GM19043 (cell line): ENCODE results near the gene COX6B2.
"Not testable (repeated sequence)": the region's sequence is repeated elsewhere in the genome, so short reads cannot be mapped to it uniquely, and the experiment has no call there.

Experiments used
- ATAC-seq: cut with Tn5 transposase; IDR thresholded peaks from one replicate; pipeline ENCODE4 v1.9.1; 2021; ENCODE audit warnings: low read depth; ENCODE audit not compliant: unreplicated experiment

The COX6B2 gene

DNA sequence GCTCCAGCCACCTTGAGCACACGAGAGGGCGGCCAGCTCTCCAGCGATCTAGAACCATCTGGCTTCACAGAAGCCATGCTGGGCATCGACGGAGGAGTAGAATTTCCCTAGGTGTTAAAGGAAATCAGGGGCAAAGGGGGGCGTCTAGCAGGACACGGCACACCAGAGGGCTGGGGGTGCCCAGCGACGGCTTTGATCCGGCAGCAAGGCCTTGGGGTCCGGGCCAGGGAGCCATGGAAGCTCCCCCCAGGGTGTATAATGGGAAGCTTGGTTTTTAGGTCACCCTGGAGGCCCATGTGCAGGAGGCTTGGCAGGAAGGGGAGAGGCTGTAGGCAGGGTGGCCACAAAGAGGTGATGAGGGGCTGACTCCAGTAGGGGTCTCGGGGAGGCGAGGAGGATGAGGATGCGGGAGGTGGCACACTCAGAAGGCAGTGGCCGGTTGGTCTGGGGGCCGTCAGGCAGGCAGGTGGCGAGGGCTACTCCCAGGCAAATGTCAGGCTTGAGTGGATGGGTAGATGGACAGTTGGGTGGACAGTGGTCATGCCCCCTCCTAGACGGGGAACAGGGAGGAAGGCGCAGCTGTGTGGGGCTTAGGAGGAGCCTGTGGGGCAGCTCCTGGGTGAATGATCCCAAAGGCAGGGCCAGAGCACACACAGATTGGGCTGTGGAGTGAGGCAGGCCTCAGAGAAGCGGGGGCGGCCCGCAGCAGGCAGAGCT is 9.3 kb downstream of the COX6B2 start:
- no peak for ATAC-seq

DNA sequence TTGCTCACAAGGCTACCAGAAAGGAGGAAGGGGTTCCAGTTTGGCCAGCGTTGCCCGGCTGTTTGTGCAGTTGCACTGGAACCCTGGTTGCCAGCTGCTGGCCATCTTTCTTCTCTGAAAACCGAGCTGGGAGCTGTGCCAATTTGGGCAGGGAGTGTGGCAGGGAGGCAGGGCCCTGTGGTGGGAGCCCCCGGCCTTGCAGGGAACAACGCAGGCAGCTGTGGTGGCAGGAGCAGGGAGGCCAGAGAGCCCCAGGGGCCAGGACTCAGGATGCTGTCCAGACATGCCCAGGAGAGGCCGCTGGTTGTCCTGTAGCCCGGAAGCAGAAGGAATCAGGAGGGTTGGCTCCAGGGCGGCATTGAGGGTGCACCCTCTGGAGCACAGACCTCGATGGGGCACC is 10.1 kb downstream of the COX6B2 start:
- no peak for ATAC-seq

DNA sequence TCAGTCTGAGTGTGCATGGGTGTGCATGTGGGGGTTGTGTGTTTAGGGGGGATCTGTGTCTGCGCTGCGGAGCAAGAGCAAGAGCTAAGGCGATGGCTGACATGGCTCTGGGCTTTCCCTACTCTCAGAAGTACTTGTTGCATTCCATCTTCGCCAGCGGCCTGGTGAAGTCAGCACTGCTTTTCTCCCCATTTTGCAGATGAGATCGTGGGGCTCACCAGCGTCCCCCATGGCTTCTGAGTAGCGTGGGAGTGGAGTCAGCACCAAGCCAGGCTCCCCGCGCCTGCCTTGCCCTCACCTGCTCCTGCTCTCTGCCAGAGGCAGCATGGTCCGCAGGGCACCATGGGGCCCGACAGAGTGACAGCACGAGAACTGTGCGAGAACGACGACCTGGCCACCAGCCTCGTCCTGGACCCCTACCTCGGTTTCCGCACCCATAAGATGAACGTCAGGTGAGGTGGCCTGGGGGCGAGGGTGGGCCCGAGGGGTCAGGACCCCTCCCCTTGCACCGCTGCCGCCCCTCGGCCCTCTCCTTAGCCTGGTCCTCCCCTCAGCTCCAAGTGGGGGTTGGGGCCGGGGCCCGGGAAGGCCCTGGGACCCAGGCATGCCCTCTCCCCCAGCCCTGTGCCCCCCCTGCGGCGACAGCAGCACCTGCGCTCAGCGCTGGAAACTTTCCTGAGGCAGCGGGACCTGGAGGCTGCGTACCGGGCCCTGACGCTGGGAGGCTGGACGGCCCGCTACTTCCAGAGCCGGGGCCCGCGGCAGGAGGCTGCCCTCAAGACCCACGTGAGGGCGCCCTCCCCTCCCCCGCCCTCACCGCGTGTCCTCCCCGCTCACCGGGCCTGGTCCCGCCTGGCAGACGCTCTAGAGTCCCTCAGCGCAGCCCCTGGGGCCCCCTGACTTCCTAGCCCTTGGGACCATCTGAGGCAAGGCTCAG is 12.7 kb downstream of the COX6B2 start:
- no peak for ATAC-seq

DNA sequence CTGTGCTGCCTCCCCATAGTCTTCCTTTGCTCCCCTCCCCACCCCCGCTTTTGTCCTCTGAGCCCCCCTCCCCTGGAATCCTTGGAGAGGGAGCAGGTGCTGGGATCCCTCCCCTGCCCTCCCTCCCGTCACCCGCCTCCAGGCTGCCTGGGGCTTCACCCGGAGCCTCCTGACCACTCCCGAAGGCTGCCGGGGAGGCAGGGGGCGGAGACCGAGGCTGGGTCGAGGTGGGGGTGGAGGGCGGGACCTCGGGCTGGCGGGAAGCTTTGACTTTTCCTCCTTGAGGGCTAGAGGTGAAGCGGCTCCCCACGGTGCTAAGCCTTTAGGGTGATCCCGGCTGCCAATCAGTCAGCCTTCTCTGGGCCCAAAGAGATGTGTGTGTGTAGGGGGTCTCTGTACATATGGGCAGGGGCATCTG is 13.3 kb downstream of the COX6B2 start:
- ATAC-seq: no peak

DNA sequence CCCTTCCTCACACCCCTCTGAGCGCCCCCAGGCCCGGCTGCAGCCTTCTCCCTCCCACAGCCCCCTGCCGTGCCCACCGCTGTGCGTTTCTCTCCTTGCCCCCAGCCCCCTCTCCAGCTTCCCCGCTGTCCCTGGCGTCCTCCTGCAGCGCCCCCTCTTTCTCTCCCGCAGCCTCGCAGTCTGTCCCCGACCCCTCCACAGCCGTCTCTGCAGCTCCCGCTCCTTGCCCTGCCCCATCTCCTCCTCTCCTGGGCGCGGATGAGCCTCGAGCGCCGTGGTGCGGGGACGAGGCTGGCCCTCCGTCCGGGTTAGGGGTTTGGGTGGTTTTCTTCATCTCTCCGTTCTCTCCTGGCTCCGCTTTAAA is 13.8 kb downstream of the COX6B2 start:
- no peak for ATAC-seq

DNA sequence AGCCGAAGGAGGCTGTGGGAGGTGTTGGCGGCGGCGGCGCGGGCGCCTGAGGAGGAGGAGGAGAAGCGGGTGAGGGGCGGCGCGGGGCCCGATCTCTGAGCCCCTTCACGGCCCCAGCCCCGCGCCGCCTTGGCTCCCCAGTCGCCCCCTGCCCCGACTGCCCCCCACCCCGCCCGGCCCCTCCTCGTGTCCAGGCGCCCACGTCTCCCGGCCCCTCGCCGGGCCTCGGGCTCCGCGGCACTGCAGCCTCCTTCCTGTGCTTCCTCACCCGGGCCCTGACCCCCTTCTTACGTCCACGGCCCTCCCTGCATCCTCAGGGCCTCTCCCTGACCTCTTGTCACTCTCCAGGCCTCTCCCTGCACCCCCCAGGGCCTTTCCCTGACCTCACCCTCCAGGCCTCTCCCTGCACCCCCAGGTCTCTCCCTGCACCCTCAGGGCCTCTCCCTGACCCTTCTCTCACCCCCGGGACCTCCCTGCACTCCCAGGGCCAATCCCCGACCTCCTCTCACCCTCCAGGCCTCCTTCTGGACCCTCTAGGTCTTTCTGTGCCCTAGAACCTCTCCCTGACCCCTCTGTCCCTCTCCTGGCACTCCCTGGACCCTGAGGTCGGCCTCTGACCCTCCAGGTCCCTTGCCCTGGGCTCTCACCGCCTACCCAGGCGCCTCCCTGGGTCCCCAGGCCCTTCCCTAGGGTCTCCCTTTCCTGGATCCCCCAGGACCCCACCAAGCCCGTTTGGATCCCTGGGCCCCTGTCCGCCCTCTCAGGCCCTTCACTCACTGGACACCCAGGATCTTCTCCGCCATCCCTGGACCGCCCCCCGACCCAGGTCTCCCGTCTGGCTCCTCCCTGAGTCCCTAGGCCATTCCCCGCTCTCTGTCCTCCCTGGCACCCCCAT is 14.4 kb downstream of the COX6B2 start:
- ATAC-seq: no peak

DNA sequence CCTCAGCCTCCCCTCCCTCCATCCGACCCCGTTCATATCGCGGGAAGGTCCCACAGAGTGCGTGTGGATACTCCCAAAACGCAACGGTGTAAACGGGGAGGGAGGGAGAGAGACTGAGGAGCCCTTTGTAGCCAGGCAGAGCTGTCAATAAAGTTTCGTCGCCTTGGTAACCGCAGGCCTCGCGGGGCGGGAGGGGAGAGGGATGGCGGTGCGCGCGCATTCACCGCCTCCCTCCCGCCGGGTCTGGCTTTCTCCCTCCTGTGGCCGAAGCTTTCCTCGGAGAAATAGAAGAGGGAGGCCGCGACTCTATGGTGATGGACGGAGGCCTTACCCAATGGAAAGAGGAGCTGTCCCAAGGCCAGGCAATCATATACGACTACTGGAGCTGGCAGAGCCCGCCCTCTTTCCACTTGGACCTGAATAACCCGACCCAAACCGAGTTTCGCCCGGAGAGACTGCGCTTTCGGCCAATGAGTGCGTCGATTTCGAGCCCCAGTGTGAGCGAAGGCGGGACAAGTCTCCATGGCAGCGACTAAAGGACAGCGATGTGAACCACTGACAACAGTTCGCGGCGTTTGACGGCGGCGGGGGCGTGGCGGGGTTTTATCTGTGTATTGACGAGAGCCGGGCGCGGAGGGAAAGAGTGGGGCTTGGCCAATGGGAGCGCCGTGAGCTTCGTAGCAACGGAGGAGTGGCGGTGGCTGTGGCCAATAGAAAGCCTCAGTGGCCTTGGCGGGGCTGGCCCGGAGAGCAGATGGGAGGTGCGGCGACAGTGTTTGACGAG is 15.2 kb downstream of the COX6B2 start, which contains the start of gene KMT5C:
TSS of gene KMT5C (plus strand) at position 772 of the 784 bp plus-strand sequence. CDS start 2,061 bp downstream, outside the sequence.
- peak; percentile 83 for ATAC-seq

DNA sequence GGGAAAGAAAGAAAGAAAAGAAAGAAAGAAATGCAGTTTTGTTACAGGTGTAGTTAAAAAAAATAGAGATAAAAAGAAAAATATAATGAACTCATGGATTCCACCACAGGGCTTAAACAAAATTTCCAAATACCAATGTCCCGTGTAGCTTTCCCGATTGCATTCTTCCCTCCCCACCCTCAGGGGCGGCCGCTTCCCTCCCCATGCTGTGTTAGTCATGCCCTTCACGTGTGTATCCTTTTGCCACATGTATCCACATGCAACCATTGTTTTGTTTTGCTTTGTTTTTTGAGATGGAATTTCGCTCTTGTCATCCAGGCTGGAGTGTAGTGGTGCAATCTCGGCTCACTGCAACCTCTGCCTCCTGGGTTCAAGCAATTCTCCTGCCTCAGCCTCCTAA is 18.4 kb downstream of the COX6B2 start:
- no peak for ATAC-seq

DNA sequence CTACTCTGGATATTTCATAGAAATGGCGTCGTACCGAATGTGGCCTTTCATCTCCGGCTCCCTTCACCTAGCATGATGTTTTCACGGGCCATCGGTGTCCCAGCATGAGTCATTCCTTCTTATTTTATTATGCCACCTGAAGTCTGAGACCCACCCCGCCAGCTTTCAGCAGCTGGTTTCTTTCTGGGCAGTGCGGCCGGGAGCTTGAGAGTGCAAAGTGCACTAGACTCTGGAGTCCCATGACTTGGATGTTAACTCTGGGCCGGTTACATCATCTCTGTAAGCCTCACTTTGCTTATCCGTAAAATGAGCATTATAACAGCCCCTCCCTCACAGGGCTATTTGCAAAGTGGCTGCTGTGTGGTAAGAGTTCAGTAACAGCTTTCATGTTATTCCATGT is 20.6 kb downstream of the COX6B2 start:
- no peak for ATAC-seq

DNA sequence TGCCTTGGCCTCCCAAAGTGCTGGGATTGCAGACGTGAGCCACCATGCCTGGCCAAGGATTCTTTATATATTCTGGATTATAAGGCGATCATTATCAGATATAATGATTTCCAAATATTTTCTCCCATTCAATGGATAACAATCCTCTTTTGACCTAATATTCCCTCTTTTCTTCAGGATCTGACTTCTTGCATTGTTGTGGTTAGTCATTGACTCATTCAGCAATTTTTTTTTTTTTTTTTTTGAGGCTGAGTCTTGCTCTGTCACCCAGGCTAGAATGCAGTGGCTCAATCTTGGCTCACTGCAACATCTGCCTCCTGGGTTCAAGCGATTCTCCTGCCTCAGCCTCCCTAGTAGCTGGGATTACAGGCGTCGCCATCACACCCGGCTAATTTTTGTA is 24.7 kb downstream of the COX6B2 start:
- ATAC-seq: not testable (repeated sequence)

DNA sequence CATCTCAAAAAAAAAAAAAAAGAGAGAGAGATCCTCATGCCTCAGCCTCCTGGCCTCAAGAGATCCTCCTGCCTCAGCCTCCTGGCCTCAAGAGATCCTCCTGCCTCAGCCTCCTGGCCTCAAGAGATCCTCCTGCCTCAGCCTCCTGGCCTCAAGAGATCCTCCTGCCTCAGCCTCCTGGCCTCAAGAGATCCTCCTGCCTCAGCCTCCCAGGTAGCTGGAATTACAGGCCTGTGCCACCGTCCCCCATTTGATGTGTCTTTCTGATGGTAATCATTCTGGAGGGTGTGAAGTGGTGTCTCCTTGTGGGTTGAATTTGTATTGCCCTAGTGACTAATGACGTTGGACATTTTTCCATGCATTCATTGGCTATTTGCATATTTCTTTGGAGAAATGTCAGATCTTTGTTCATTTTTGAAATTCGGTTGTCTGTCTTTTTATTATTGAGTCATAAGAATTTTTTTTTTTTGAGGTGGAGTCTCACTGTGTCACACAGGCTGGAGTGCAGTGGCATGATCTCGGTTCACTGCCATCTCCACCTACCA is 25.7 kb downstream of the COX6B2 start:
- ATAC-seq: not testable (repeated sequence)

DNA sequence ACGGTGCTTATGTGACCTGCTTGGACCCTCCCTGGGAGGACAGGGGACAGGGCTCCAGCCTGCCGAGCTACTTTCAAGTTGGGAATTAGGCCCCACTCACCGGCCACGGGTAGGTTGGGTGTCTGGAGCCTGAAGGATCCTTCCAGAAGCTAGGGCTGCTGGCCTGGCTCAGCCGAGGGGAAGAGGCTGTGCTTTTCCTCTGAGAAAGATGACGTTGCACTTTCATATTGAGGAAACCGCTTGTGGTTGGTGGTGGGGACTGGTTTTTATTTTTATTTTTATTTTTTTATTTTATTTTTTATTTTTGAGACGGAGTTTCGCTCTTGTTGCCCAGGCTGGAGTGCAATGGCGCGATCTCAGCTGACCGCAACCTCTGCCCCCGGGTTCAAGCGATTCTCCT is 29.3 kb downstream of the COX6B2 start, which contains the start of gene TMEM150B:
TSS of gene TMEM150B (minus strand) at position 170 of the 400 bp plus-strand sequence. CDS start 4,305 bp downstream, outside the sequence.
- no peak for ATAC-seq

DNA sequence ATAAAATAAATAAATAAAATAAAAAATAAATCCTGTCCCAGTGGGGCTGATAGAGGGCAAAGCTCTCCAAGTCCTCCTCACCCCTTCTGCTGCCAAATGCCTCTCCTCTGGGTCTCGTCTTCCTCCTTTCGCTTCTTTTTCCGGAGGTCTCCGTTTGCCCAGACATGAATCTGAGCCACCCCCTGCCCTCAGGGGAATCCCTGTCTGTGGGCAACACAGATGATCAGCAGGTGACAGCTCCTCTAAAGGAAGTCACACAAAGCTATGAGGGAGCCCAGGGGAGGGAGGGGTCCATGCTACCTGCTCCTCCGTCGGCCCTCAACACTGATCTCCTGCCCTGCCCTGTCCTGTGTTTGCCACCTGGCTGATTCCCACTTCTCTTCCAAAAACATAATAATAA is 29.9 kb downstream of the COX6B2 start:
- ATAC-seq: no peak

DNA sequence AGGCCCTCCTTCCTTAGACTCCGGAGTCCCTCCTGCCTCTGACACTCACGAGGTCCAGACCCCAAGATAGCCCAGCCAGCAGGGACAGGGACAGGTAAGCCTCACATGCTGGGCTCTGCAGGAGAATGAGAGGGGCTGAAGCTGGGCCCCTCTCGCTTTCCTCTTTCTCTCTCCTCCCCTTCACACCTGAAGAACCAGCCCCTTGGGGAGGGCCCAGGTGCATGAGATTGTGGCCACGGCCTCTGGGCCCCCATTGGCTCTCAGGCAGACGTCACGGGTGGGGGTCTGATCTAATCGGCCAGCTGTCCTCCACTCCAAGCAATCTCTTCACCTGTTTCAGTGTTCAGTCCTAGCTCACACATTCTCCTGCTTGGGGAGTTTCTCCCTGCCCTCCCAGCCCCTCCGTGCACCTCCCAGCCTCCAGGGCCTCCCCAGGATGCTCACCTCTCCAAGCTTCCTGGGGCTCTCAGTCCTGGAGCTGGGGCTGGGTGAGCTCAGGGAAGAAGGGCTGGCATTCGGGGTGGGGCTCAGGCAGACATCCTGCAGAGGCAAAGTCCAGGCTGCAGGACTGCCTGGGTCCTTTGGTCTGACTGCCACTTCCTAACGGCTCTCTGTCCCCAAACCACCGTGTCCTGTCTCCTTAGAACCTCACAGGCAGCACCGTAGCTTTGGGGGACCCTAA is 32.2 kb downstream of the COX6B2 start:
- ATAC-seq: no peak

DNA sequence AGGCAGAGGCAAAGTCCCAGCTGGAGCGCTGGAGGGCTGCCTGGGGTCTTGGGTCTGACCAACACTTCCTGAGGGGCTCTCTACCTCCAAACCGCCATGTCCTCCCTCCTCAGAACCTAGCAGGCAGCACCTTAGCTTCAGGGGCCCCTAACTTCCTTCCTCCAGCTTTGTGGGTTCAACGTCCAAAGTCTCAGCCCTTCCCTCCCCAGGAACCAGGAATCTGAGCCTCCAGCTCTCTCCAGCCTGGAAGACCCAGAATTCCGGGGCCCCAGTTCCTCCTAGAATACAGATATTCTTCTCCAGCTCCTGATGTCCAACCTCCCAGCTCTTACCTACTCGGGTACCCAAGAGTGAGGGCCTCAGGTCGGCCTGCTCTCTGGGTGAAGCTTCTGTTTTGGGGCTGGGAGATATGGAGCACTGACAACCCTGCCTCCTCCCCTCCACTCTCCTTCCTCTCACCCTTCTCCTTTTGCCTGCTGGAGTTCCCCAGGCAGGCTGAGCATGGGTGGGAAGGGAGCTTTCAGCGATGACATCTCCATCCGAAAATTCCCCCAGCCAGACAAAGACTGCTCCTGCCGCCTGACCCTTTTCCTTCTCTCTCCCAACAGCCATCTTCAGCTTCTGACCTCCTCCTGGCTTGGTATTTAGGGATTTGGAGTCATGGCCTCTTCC is 32.9 kb downstream of the COX6B2 start:
- ATAC-seq: no peak

DNA sequence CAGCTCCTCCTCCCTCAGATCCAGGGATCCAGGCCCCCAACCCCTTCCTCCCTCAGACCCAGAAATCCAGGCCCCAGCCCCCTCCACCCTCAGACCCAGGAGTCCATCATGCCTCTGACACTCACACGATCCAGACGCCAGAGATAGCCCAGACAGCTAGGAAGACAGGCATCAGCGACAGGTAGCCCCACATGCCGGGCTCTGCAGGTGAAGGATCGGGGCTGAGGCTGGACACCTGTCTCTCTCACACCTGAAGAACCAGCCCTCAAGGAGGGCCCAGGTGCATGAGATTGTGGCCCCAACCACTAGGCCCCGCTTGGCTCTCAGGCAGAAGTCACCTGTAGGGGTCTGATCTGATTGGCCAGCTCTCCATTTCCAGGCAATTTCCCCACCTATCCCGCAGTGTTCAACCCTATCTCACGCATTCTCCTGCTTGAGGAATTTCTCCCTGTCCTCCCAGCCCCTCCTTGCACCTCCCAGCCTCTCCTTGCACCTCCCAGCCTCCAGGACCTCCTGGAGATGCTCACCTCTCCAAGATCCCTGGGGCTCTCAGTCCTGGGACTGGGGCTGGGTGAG is 33.6 kb downstream of the COX6B2 start:
- no peak for ATAC-seq

DNA sequence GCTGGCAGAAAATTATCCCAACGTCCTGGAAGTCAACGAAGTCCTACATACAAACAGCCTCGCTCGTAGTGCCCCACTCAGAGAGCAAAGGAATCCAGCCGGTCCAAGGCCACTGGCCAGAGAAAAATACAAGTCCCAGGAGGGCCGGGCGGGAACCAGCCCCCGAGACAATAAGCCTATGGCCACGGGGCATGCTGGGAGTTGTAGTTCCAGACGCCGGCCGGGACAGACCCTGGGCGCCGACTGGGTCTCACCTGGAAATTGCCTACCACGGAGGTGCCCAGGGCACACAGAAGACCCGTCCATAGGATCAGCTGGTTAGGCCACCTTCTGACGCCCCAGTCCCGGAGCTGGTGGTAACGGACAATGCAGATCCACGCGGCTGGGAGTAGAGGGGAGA is 34.7 kb downstream of the COX6B2 start:
- no peak for ATAC-seq

DNA sequence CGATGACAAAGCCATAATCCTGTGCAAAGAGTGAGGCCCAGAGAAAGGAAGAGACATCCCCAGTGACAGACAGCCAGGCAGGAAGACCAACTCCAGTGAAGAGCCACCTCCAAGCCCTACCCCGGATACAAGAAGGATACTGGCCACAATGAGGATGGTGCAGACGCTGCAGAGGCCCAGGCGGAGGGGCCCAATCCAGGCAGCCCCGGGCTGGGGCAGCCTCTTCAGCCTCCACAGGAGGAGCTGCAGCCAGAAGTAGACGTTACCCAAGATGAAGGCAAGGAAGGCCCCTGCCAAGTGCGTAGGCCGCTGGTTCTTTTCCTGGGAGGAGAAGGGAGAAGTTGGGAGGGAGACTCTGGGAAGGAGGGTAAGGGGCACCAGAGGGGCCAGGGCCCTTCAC is 37.9 kb downstream of the COX6B2 start:
- ATAC-seq: no peak
